NAMALWA (cell line): Measurements from ENCODE around the gene PRMT5.

ENCODE experiments used
- DNase-seq: peaks from one replicate; pipeline ENCODE4 v3.0.0-alpha.2; 2015; ENCODE audit warnings: low spot score

Gene PRMT5

GRCh38 chr14:22897357-22897756 is 31.8 kb downstream of the PRMT5 start:
- DNase-seq, result no peak

DNA sequence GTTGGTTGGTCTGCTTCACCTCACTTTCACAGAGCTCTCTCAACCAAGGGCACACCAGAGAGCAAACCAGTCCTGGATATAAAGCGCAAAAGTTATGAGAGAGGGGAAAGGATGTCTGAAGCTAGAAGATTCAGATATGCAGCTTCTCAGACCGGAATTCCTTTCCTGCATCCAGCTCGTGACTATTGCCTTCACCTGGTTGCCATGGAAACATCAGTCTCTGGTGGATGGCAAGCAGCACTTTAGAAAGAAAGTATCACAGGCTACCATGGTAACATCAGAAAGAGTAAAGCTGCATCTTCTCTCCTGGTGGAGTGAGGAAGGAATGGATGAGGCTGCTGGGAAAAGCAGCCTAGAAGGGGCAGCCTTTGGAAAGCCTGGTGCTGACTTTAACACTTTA is 32.4 kb downstream of the PRMT5 start:
- no peak for DNase-seq

DNA sequence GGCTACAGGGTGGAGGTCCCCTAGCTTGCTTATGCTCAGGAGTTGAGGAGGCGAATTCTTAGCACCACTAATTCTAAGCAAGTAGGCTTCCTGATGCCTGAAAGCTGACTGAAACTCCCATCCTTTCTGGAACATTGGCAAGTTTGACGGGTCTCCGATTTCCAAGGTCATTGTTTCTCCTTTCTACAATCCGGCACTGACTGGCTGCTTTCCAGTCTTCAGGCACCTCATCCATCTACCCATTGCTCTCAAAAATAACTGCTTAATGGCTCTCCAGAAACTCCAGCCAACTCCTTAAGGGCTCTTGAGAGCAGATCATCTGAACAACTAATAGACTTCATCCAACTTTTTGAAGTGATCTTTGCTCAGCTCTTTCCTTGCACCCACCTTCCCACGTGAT is 32.8 kb downstream of the PRMT5 start:
- DNase-seq, result no peak

DNA sequence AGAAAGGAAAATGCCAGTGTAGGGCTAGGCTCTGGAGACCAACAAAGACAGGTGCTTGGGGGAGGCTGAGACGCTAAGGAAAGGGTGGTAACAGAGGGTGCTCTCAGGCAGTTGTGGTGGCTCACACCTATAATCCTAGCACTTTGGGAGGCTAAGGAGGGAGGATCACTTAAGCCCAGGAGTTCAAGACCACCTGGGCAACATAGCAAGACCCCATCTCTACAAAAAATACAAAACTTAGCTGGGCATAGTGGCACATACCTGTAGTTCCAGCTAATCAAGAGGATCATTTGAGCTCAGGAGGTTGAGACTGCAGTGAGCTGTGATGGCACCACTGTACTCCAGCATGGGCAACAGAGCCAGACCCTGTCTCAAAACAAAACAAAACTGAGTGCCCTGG is 33.8 kb downstream of the PRMT5 start:
- DNase-seq, result no peak

GRCh38 chr14:22893706-22894105 is 35.5 kb downstream of the PRMT5 start:
- DNase-seq, result peak; percentile 45

DNA sequence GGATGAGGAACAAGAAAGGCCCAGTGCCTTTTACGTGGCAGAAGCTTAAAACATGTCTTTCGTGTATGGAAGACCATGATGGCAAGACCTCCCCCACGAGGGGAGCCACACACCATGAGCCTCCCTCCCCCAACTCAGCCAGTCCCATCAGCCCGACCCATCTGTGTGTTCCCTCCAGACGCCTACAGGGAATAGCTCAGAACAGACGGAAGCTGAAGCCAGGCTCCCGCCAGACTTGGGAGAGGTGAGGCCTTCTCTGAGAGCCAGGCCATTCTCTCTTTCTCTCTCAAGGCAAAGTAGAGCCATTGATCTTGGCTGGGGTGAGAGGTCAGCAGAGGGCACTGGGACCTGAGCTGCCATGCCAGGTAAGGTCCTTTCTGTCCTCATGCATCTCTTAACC is 36.7 kb downstream of the PRMT5 start:
- DNase-seq, result no peak

GRCh38 chr14:22890416-22890815 is 38.8 kb downstream of the PRMT5 start:
- peak; percentile 27 for DNase-seq

DNA sequence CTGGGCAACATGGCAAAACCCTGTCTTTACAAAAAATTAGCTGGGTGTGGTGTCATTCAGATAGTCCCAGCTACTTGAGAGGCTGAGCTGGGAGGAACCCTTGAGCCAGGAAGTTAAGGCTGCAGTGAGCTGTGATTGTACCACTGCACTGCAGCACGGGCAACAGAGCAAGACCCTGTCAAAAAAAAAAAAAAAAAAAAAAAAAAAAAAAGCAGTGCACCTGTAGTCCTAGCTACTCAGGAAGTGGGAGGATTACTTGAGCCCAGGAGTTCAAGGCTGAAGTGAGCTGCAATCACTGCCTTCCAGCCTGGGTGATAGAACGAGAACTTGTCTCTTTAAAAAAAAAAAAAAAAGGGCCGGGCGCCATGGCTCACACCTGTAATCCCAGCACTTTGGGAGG is 40.5 kb downstream of the PRMT5 start:
- peak; percentile 89 for DNase-seq

- DNase-seq, result peak; percentile 94
Observed at GRCh38 chr14:22887990-22888378, 41.2 kb downstream of the PRMT5 start.

DNA sequence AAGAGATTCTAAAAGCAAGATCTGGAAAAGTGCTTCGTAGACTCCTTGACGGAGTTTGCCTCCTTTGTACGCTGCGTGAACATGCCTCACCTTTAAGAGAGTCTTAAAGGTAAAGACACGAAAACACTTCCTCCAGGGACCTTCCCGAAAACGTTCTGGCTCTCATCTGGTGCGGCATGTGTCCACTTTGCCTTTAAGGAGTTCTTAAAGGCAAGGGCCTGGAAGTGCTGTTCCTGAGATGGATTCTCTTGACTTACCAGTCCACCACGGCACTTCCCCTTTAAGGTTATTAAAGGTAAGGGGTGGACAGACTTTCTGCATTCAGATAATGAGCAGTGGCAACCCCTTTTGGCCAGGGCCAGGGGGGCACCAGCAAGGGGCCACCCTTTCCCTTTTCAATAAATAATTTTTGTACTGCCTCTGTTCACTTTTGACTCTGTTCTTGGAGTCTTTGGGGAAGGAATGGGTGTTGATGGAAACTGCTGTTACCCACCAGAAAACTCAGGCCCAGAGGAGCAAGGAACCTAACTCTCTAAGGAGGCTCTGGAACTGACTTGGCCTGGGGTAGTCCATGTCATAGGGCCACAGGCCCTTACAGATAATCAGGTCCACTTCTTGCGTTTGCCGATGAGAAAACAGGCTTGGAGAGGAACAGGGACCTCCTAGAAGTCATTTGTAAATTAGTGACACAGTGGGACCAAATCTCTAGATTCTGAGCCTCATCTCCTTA is 41.8 kb downstream of the PRMT5 start:
- DNase-seq, result peak; percentile 84

- peak; percentile 89 for DNase-seq
Observed at GRCh38 chr14:22886500-22887259, 42.5 kb downstream of the PRMT5 start.

DNA sequence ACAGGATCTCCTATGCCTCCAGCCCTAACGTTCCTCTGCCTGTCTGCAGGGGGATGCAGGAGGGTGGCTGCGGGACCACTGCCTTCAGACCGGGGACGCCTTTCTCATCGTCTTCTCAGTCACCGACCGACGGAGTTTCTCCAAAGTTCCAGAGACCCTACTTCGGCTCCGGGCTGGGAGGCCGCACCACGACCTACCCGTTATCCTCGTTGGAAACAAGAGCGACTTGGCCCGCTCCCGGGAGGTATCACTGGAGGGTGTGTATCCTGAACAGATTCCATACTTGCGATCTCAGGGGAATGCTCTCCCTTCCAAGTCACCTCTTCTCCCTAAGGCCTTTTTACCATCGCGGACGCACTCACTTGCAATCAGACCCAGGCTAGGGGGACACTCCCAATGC is 43.2 kb downstream of the PRMT5 start:
- DNase-seq, result no peak

DNA sequence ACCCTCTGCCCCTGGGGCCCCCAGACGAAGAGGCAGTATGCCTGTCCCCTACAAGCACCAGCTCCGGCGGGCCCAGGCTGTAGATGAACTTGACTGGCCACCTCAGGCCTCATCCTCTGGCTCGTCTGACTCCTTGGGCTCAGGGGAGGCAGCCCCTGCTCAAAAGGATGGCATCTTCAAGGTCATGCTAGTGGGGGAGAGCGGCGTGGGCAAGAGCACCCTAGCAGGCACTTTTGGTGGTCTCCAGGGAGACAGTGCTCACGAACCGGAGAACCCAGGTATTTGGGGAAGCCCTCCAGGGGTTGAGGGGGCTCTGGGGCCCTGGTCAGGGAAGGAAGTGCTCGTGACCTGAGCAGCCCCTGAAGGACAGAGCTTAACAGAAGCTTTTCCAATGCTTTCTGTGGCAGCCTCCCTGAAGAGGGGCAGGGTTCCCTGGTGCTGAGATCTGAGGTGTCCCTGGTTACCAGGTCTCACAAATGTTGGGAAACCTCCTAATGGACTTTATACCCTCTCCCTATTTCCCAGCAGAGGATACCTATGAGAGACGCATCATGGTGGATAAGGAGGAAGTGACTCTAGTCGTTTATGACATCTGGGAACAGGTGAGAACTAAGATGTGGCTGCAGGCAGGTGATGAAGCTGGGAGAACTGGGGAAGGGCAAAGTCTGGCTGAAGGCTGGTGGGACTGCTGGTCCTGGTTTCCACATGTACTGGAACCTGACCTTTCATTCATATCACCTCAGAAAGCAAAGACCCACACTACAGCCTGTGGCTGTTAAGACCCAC is 44.2 kb downstream of the PRMT5 start:
- DNase-seq, result no peak

- no peak for DNase-seq
Observed at GRCh38 chr14:22884076-22884737, 45.0 kb downstream of the PRMT5 start.

GRCh38 chr14:22883173-22883976 is 45.8 kb downstream of the PRMT5 start, which contains the start of gene REM2:
TSS of gene REM2 (plus strand) at chr14:22883222. CDS start at chr14:22883288, 66 bp downstream.
- no peak for DNase-seq

- peak; percentile 56 for DNase-seq
Observed at GRCh38 chr14:22882529-22883172, 46.5 kb downstream of the PRMT5 start.

DNA sequence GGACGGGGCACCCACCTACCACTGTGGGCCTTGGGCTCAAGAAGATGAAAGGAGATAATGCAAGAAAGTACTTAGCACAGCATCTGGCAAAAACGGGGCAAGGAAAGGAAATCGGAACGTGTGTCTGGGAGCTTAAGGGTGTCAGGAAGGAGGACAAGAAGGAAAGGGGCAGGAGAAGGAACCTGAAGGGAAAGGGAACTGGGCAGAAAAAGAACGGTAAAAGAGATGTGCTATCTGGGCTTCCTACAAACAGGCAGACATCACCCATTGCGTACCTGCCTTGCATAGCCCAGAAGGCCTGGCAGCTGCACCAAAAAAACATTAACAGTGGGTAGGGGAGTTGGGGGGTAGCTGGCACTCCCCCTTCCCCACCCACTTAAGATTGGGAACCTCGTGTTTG is 47.1 kb downstream of the PRMT5 start:
- no peak for DNase-seq

DNA sequence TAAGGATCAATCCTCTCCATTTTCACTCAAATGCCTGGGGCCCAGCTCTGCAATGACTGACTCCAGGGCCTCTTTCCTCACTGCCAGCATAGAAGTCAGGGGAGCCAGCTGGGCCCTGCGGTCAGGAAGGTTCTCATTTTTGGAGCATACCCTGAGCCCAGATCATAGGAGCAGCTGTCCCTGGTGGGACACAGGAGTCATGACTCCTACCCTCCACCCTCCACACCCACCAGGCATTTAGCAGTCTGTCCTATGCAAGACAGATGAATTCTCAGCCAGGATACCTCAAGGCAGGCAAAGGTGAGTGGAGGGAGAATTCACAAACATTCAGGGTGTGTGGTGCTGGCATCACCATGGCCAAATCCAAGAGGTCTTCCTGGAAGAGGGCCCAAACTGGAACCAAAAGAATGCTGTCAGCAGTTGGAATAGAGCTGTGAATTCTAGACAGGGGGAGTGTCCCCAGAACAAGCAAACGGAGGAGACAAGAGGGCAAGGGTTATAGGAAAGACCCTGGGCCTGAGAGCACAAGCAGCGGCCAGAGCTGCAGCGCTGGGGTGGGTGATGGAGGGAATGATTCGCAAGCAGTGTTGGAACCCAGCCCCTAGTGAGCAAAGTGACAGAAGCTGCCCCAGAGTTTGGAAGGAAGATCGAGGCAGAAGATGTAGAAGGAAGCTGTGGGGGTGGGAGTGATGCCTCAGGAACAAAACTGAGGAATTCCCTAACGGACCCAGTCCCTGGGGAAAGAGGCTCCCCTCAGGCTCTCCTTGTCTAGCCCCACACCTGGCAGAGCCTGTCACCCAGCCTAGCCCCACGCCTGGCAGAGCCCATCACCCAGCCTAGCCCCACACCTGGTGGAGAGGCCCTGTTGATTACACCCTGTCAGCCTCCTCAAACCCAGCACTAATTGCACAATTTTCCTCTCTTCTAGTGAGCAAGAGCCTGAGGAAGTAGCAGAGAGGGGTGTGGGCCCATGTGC is 50.6 kb downstream of the PRMT5 start:
- DNase-seq, result no peak

DNA sequence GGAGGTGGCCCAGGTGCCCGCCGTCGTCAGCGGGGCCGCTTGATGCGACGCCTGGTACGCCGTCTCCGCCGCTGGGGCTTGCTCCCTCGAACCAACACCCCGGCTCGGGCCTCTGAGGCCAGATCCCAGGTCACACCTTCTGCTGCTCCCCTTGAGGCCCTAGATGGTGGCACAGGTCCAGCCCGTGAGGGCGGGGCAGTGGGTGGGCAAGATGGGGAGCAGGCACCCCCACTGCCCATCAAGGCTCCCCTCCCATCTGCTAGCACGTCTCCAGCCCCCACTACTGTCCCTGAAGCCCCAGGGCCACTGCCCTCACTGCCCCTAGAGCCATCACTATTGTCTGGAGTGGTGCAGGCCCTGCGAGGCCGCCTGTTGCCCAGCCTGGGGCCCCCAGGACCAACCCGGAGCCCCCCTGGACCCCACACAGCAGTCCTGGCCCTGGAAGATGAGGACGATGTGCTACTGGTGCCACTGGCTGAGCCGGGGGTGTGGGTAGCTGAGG is 52.1 kb downstream of the PRMT5 start:
- no peak for DNase-seq
